GM23338 (cell line): ENCODE data around the gene WNT9A.

Experiments
- CREB1 ChIP-seq: fragments of 250-450 bp; sonication (Bioruptor Pico); IDR thresholded peaks from 2 replicates; pipeline ENCODE4 v1.5.0; 2020; ENCODE audit warnings: low read depth, mild to moderate bottlenecking, moderate library complexity
- EZH2 ChIP-seq: fragments of 200-600 bp; sonication (generic); IDR thresholded peaks from one replicate; pipeline ENCODE4 v1.8.0; 2017; ENCODE audit warnings: antibody characterized with exemption, mild to moderate bottlenecking, low read depth; ENCODE audit not compliant: unreplicated experiment
- EZH2phosphoT487 ChIP-seq: fragments of 200-600 bp; sonication (generic); IDR thresholded peaks from one replicate; pipeline ENCODE4 v1.8.1; 2018; ENCODE audit warnings: antibody characterized with exemption; ENCODE audit not compliant: unreplicated experiment
- JUNB ChIP-seq: IDR thresholded peaks from one replicate; pipeline ENCODE4 v1.6.1; 2016; ENCODE audit warnings: antibody characterized with exemption; ENCODE audit not compliant: unreplicated experiment
- NANOG ChIP-seq: IDR thresholded peaks from 2 replicates; pipeline ENCODE4 v1.6.1; 2016; ENCODE audit warnings: antibody characterized with exemption, borderline replicate concordance
- POLR2AphosphoS5 ChIP-seq: IDR thresholded peaks from 2 replicates; pipeline ENCODE4 v1.6.1; 2016; ENCODE audit warnings: antibody characterized with exemption, low read depth
- ZNF114 ChIP-seq: fragments of 250-450 bp; sonication (Bioruptor Pico); IDR thresholded peaks from 2 replicates; pipeline ENCODE4 v1.5.0; 2020; ENCODE audit warnings: mild to moderate bottlenecking, moderate library complexity
- ZNF331 ChIP-seq: fragments of 250-450 bp; sonication (Bioruptor Pico); IDR thresholded peaks from 2 replicates; pipeline ENCODE4 v1.5.0; 2020; ENCODE audit warnings: low read depth, mild to moderate bottlenecking, moderate library complexity
- TF ChIP-seq, protein P1 (sequence below), 2 experiments: fragments of 200-600 bp in 1 of 2; sonication (generic) in 1 of 2; conservative IDR thresholded peaks; 2 replicates each; pipeline versions ENCODE4 v1.5.1 to v1.6.1; 2016 to 2017; ENCODE audit warnings: antibody characterized with exemption in 2 of 2, low read depth in 2 of 2, mild to moderate bottlenecking in 2 of 2, moderate library complexity in 1 of 2
- TF ChIP-seq, protein P2 (sequence below): IDR thresholded peaks from one replicate; pipeline ENCODE4 v1.6.1; 2018; ENCODE audit warnings: antibody characterized with exemption; ENCODE audit not compliant: unreplicated experiment
- TF ChIP-seq, protein P3 (sequence below): IDR thresholded peaks from 2 replicates; pipeline ENCODE4 v1.6.1; 2016; ENCODE audit warnings: antibody characterized with exemption
- TF ChIP-seq, protein P4 (sequence below): fragments of 250-450 bp; sonication (Bioruptor Pico); IDR thresholded peaks from 2 replicates; pipeline ENCODE4 v1.5.0; 2020; ENCODE audit warnings: mild to moderate bottlenecking, moderate library complexity

DNA sequence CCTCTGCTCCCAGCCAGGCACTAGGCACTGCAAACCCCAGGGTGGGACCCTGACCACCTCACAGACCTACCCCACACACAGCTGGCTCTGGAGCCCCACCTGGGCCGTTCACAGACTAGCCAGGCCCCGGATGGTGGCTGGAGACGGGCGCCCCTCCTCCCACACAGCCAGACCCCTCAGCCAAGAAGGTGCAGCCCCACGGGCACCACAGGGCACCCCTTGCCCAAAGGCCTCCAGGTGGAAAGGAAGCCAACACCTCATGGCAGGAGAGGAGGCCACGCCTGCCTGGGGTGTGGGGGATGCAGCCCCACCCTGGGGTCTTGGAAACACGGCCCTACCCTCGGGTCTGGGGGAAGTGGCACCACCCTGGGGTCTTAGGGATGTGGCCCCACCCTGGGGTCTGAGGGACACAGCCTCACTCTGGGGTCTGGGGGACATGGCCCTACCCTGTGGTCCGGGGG is 44.6 kb downstream of the WNT9A start:
- TF ChIP-seq, protein P1, sequence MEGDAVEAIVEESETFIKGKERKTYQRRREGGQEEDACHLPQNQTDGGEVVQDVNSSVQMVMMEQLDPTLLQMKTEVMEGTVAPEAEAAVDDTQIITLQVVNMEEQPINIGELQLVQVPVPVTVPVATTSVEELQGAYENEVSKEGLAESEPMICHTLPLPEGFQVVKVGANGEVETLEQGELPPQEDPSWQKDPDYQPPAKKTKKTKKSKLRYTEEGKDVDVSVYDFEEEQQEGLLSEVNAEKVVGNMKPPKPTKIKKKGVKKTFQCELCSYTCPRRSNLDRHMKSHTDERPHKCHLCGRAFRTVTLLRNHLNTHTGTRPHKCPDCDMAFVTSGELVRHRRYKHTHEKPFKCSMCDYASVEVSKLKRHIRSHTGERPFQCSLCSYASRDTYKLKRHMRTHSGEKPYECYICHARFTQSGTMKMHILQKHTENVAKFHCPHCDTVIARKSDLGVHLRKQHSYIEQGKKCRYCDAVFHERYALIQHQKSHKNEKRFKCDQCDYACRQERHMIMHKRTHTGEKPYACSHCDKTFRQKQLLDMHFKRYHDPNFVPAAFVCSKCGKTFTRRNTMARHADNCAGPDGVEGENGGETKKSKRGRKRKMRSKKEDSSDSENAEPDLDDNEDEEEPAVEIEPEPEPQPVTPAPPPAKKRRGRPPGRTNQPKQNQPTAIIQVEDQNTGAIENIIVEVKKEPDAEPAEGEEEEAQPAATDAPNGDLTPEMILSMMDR (conservative IDR thresholded peaks at IDR 0.05; ENCODE audit: low read depth in 2 of 2) = no peak
- TF ChIP-seq POLR2AphosphoS5 (no peak), EZH2phosphoT487 (no peak), EZH2 (no peak), CREB1 (CRISPR knock-in tag) (no peak), ZNF331 (no peak), JUNB (no peak), NANOG (no peak), ZNF114 (CRISPR knock-in tag) (no peak)
- TF ChIP-seq, protein P2, sequence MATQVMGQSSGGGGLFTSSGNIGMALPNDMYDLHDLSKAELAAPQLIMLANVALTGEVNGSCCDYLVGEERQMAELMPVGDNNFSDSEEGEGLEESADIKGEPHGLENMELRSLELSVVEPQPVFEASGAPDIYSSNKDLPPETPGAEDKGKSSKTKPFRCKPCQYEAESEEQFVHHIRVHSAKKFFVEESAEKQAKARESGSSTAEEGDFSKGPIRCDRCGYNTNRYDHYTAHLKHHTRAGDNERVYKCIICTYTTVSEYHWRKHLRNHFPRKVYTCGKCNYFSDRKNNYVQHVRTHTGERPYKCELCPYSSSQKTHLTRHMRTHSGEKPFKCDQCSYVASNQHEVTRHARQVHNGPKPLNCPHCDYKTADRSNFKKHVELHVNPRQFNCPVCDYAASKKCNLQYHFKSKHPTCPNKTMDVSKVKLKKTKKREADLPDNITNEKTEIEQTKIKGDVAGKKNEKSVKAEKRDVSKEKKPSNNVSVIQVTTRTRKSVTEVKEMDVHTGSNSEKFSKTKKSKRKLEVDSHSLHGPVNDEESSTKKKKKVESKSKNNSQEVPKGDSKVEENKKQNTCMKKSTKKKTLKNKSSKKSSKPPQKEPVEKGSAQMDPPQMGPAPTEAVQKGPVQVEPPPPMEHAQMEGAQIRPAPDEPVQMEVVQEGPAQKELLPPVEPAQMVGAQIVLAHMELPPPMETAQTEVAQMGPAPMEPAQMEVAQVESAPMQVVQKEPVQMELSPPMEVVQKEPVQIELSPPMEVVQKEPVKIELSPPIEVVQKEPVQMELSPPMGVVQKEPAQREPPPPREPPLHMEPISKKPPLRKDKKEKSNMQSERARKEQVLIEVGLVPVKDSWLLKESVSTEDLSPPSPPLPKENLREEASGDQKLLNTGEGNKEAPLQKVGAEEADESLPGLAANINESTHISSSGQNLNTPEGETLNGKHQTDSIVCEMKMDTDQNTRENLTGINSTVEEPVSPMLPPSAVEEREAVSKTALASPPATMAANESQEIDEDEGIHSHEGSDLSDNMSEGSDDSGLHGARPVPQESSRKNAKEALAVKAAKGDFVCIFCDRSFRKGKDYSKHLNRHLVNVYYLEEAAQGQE = no peak
- TF ChIP-seq, protein P3, sequence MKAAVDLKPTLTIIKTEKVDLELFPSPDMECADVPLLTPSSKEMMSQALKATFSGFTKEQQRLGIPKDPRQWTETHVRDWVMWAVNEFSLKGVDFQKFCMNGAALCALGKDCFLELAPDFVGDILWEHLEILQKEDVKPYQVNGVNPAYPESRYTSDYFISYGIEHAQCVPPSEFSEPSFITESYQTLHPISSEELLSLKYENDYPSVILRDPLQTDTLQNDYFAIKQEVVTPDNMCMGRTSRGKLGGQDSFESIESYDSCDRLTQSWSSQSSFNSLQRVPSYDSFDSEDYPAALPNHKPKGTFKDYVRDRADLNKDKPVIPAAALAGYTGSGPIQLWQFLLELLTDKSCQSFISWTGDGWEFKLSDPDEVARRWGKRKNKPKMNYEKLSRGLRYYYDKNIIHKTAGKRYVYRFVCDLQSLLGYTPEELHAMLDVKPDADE = no peak
- TF ChIP-seq, protein P4, sequence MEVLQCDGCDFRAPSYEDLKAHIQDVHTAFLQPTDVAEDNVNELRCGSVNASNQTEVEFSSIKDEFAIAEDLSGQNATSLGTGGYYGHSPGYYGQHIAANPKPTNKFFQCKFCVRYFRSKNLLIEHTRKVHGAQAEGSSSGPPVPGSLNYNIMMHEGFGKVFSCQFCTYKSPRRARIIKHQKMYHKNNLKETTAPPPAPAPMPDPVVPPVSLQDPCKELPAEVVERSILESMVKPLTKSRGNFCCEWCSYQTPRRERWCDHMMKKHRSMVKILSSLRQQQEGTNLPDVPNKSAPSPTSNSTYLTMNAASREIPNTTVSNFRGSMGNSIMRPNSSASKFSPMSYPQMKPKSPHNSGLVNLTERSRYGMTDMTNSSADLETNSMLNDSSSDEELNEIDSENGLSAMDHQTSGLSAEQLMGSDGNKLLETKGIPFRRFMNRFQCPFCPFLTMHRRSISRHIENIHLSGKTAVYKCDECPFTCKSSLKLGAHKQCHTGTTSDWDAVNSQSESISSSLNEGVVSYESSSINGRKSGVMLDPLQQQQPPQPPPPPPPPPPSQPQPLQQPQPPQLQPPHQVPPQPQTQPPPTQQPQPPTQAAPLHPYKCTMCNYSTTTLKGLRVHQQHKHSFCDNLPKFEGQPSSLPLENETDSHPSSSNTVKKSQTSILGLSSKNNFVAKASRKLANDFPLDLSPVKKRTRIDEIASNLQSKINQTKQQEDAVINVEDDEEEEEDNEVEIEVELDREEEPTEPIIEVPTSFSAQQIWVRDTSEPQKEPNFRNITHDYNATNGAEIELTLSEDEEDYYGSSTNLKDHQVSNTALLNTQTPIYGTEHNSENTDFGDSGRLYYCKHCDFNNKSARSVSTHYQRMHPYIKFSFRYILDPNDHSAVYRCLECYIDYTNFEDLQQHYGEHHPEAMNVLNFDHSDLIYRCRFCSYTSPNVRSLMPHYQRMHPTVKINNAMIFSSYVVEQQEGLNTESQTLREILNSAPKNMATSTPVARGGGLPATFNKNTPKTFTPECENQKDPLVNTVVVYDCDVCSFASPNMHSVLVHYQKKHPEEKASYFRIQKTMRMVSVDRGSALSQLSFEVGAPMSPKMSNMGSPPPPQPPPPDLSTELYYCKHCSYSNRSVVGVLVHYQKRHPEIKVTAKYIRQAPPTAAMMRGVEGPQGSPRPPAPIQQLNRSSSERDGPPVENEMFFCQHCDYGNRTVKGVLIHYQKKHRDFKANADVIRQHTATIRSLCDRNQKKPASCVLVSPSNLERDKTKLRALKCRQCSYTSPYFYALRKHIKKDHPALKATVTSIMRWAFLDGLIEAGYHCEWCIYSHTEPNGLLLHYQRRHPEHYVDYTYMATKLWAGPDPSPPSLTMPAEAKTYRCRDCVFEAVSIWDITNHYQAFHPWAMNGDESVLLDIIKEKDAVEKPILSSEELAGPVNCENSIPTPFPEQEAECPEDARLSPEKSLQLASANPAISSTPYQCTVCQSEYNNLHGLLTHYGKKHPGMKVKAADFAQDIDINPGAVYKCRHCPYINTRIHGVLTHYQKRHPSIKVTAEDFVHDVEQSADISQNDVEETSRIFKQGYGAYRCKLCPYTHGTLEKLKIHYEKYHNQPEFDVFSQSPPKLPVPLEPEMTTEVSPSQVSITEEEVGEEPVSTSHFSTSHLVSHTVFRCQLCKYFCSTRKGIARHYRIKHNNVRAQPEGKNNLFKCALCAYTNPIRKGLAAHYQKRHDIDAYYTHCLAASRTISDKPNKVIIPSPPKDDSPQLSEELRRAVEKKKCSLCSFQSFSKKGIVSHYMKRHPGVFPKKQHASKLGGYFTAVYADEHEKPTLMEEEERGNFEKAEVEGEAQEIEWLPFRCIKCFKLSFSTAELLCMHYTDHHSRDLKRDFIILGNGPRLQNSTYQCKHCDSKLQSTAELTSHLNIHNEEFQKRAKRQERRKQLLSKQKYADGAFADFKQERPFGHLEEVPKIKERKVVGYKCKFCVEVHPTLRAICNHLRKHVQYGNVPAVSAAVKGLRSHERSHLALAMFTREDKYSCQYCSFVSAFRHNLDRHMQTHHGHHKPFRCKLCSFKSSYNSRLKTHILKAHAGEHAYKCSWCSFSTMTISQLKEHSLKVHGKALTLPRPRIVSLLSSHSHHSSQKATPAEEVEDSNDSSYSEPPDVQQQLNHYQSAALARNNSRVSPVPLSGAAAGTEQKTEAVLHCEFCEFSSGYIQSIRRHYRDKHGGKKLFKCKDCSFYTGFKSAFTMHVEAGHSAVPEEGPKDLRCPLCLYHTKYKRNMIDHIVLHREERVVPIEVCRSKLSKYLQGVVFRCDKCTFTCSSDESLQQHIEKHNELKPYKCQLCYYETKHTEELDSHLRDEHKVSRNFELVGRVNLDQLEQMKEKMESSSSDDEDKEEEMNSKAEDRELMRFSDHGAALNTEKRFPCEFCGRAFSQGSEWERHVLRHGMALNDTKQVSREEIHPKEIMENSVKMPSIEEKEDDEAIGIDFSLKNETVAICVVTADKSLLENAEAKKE (CRISPR knock-in tag) = no peak
